IMR-90 (cell line): ENCODE data around the gene SLIT3. TPM values are rescaled to one million over a fixed set of nuclear protein-coding genes. Genes with fewer than 3 reads are reported as not detected.

Source experiments
- ATAC-seq: fragments of 200-7000 bp; cut with Tn5 transposase; 2 replicates; pipeline ENCODE4 v1.9.1; 2020; ENCODE audit warnings: low read depth, mild to moderate bottlenecking, moderate library complexity
- BruUV-seq: library from RNA; stranded (reverse); fragments of 400-500 nt; replicated peaks from 2 replicates; lab custom pipeline; 2021; lab: Mats Ljungman, UMichigan
- CTCF ChIA-PET: fragments of 300-600 bp; formaldehyde crosslinking; extraction: SDS; loops from one replicate; lab custom pipeline; 2021; ENCODE audit warnings: antibody characterized with exemption; lab: Yijun Ruan, JAX
- POLR2A ChIA-PET: fragments of 300-600 bp; sonication (Branson Sonifier 250); formaldehyde crosslinking; loops from one replicate; lab custom pipeline; 2022; ENCODE audit warnings: antibody characterized with exemption; ENCODE audit not compliant: unreplicated experiment; lab: Charles Lee
- DNase-seq: peaks from one replicate; pipeline ENCODE4 v3.0.0; 2013
- H2AFZ ChIP-seq: replicated peaks from 2 replicates; pipeline ENCODE3; 2013; ENCODE audit warnings: low read length, mild to moderate bottlenecking; ENCODE audit not compliant: poor library complexity
- H2AK5ac ChIP-seq: 2 replicates; pipeline ENCODE4 v1.6.1; 2013; ENCODE audit warnings: low read depth, low read length, inconsistent platforms
- H2AK9ac ChIP-seq: replicated peaks from 2 replicates; pipeline ENCODE3; 2013; ENCODE audit warnings: mild to moderate bottlenecking, low read depth, low read length, moderate library complexity; ENCODE audit not compliant: poor library complexity
- H2BK120ac ChIP-seq: 2 replicates; pipeline ENCODE4 v1.6.1; 2013; ENCODE audit warnings: low read depth, low read length, inconsistent platforms
- H2BK15ac ChIP-seq: 3 replicates; pipeline ENCODE4 v1.6.1; 2013; ENCODE audit warnings: low read depth, low read length, inconsistent platforms
- H2BK20ac ChIP-seq: 2 replicates; pipeline ENCODE4 v1.6.1; 2013; ENCODE audit warnings: low read depth, mild to moderate bottlenecking, inconsistent platforms, low read length, moderate library complexity
- H2BK5ac ChIP-seq: 2 replicates; pipeline ENCODE4 v1.6.1; 2013; ENCODE audit warnings: mild to moderate bottlenecking, low read depth, low read length, inconsistent platforms; ENCODE audit not compliant: poor library complexity, severe bottlenecking
- H3K14ac ChIP-seq: replicated peaks from 2 replicates; pipeline ENCODE4 v1.6.1; 2013; ENCODE audit warnings: low read depth, low read length, inconsistent platforms
- H3K18ac ChIP-seq: 2 replicates; pipeline ENCODE4 v1.6.1; 2013; ENCODE audit warnings: low read depth, low read length, control low read depth
- H3K23ac ChIP-seq: 2 replicates; pipeline ENCODE4 v1.6.1; 2013; ENCODE audit warnings: low read depth, low read length, inconsistent platforms
- H3K27ac ChIP-seq: 2 replicates; pipeline ENCODE4 v1.5.1; 2013; ENCODE audit warnings: mild to moderate bottlenecking, control low read depth, low read length; ENCODE audit not compliant: insufficient read depth
- H3K27me3 ChIP-seq: 2 replicates; pipeline ENCODE4 v1.6.1; 2013; ENCODE audit warnings: low read length; ENCODE audit not compliant: control insufficient read depth, insufficient read depth
- H3K36me3 ChIP-seq: 2 replicates; pipeline ENCODE4 v1.6.1; 2013; ENCODE audit warnings: low read length, mixed read lengths; ENCODE audit not compliant: control insufficient read depth, insufficient read depth
- H3K4ac ChIP-seq: 2 replicates; pipeline ENCODE4 v1.6.1; 2013; ENCODE audit warnings: low read depth, low read length, inconsistent platforms
- H3K4me1 ChIP-seq: 2 replicates; pipeline ENCODE4 v1.6.1; 2013; ENCODE audit warnings: low read length, mixed read lengths; ENCODE audit not compliant: control insufficient read depth, insufficient read depth
- H3K4me2 ChIP-seq: 2 replicates; pipeline ENCODE4 v1.6.1; 2013; ENCODE audit warnings: low read depth, mild to moderate bottlenecking, control low read depth, low read length, moderate library complexity
- H3K4me3 ChIP-seq: 2 replicates; pipeline ENCODE4 v1.5.1; 2013; ENCODE audit warnings: low read depth, mild to moderate bottlenecking, control low read depth, low read length, moderate library complexity; ENCODE audit not compliant: insufficient read depth
- H3K56ac ChIP-seq: 2 replicates; pipeline ENCODE4 v1.6.1; 2013; ENCODE audit warnings: low read length, inconsistent platforms; ENCODE audit not compliant: insufficient read depth; ENCODE audit errors: extremely low read depth
- H3K79me1 ChIP-seq, 2 experiments: 2 replicates each; pipeline ENCODE4 v1.6.1; 2013; ENCODE audit warnings: low read length in 2 of 2, inconsistent platforms in 1 of 2, low read depth in 1 of 2
- H3K9ac ChIP-seq: 2 replicates; pipeline ENCODE4 v1.6.1; 2013; ENCODE audit warnings: low read depth, low read length, control low read depth
- H3K9me1 ChIP-seq: 2 replicates; pipeline ENCODE4 v1.6.1; 2013; ENCODE audit warnings: low read length, inconsistent platforms; ENCODE audit not compliant: insufficient read depth
- H3K9me3 ChIP-seq: 2 replicates; pipeline ENCODE4 v1.6.1; 2013; ENCODE audit warnings: low read length; ENCODE audit not compliant: control insufficient read depth, insufficient read depth
- H4K20me1 ChIP-seq: 2 replicates; pipeline ENCODE4 v1.6.1; 2013; ENCODE audit warnings: low read length, inconsistent platforms; ENCODE audit not compliant: insufficient read depth
- H4K5ac ChIP-seq: 2 replicates; pipeline ENCODE4 v1.6.1; 2013; ENCODE audit warnings: mild to moderate bottlenecking, low read depth, low read length, control low read depth
- H4K8ac ChIP-seq, 2 experiments: 2 replicates each; pipeline ENCODE4 v1.6.1; 2013; ENCODE audit warnings: low read depth in 2 of 2, low read length in 2 of 2, control low read depth in 1 of 2, inconsistent platforms in 1 of 2
- H4K91ac ChIP-seq: 2 replicates; pipeline ENCODE4 v1.6.1; 2013; ENCODE audit warnings: low read depth, low read length, inconsistent platforms; ENCODE audit not compliant: insufficient read depth
- BHLHE40 ChIP-seq: fragments of 150-350 bp; IDR thresholded peaks from 2 replicates; pipeline ENCODE4 v1.6.1; 2016; ENCODE audit warnings: mild to moderate bottlenecking, low read depth, low read length
- CEBPB ChIP-seq: IDR thresholded peaks from 2 replicates; pipeline ENCODE4 v1.6.1; 2012; ENCODE audit warnings: low read depth, low read length, improper control_type of control experiment
- CHD1 ChIP-seq: IDR thresholded peaks from 2 replicates; pipeline ENCODE4 v1.6.1; 2012; ENCODE audit warnings: low read depth, low read length, improper control_type of control experiment
- CTCF ChIP-seq: conservative IDR thresholded peaks from 2 replicates; pipeline ENCODE4 v1.5.1; 2012; ENCODE audit warnings: mild to moderate bottlenecking, low read depth, low read length, improper control_type of control experiment
- ELK1 ChIP-seq: fragments of 150-350 bp; IDR thresholded peaks from 2 replicates; pipeline ENCODE4 v1.6.1; 2016; ENCODE audit warnings: low read depth, mild to moderate bottlenecking, low read length, moderate library complexity, borderline replicate concordance
- FOS ChIP-seq: fragments of 150-350 bp; IDR thresholded peaks from 2 replicates; pipeline ENCODE4 v1.6.1; 2016; ENCODE audit warnings: low read depth, low read length
- MAFK ChIP-seq: IDR thresholded peaks from 2 replicates; pipeline ENCODE4 v1.6.1; 2012; ENCODE audit warnings: low read depth, low read length, improper control_type of control experiment
- MAZ ChIP-seq: IDR thresholded peaks from 2 replicates; pipeline ENCODE4 v1.6.1; 2012; ENCODE audit warnings: low read depth, mild to moderate bottlenecking, low read length, improper control_type of control experiment, moderate library complexity, borderline replicate concordance
- MXI1 ChIP-seq: IDR thresholded peaks from 2 replicates; pipeline ENCODE4 v1.6.1; 2012; ENCODE audit warnings: low read depth, mild to moderate bottlenecking, low read length, moderate library complexity, borderline replicate concordance
- NFE2L2 ChIP-seq: fragments of 150-350 bp; IDR thresholded peaks from 2 replicates; pipeline ENCODE4 v1.6.1; 2016; ENCODE audit warnings: low read depth, mild to moderate bottlenecking, low read length
- POLR2A ChIP-seq: IDR thresholded peaks from 2 replicates; pipeline ENCODE4 v1.6.1; 2012; ENCODE audit warnings: mild to moderate bottlenecking, low read depth, low read length
- RAD21 ChIP-seq: IDR thresholded peaks from 2 replicates; pipeline ENCODE4 v1.6.1; 2012; ENCODE audit warnings: low read length, improper control_type of control experiment
- RCOR1 ChIP-seq: IDR thresholded peaks from 2 replicates; pipeline ENCODE4 v1.6.1; 2012; ENCODE audit warnings: mild to moderate bottlenecking, low read length, improper control_type of control experiment; ENCODE audit not compliant: insufficient replicate concordance
- RFX5 ChIP-seq: IDR thresholded peaks from 2 replicates; pipeline ENCODE4 v1.8.0; 2012; ENCODE audit warnings: low read depth, mild to moderate bottlenecking, low read length, moderate library complexity
- SMC3 ChIP-seq: fragments of 150-350 bp; IDR thresholded peaks from 2 replicates; pipeline ENCODE4 v1.6.1; 2016; ENCODE audit warnings: low read depth, mild to moderate bottlenecking, antibody characterized with exemption, low read length, moderate library complexity
- USF2 ChIP-seq: fragments of 150-350 bp; IDR thresholded peaks from 2 replicates; pipeline ENCODE4 v1.6.1; 2017; ENCODE audit warnings: mild to moderate bottlenecking, antibody characterized with exemption, low read length, low read depth
- WGBS, 2 experiments: methylation state at CpG; one replicate each; pipeline versions ENCODE4 v1.1.5 to v1.1.7; 2013; ENCODE audit warnings: missing lambda C conversion rate in 2 of 2; ENCODE audit not compliant: insufficient read length in 1 of 2; ENCODE audit errors: extremely low coverage in 2 of 2; 5-methylcytosine and 5-hydroxymethylcytosine counted together
- dilution Hi-C: fragments of 300-500 bp; cut with HindIII; formaldehyde crosslinking; loops from one replicate; pipeline ENCODE4 v1.14.3; 2018; ENCODE audit warnings: low sequenced_read_pairs; ENCODE audit not compliant: unreplicated experiment
- in situ Hi-C: fragments of 300-500 bp; cut with MboI; formaldehyde crosslinking; loops from 3 replicates; pipeline ENCODE4 v1.14.3; 2019; ENCODE audit warnings: low sequenced_read_pairs, inconsistent platforms, mixed read lengths
- intact Hi-C: fragments of 100-400 bp; cut with micrococcal nuclease; formaldehyde crosslinking; loops from 2 replicates; pipeline ENCODE4 v1.10.0; 2022
- polyA plus RNA-seq, 3 experiments: library from polyadenylated mRNA; depleted of rRNA; stranded (reverse); fragments of >200 nt; gene quantifications; 2 replicates each; pipeline ENCODE4 v1.2.3, GENCODE V29; 2012; ENCODE audit warnings: low replicate concordance in 1 of 3
- total RNA-seq: library from RNA; depleted of rRNA; stranded (reverse); fragments of >200 nt; gene quantifications from 2 replicates; pipeline ENCODE4 v1.2.3, GENCODE V29; 2012

The SLIT3 gene
- total and polyA plus RNA-seq, 2 of the 4 experiments (the other 2 are of a cell fraction), result 0.18 to 0.50 TPM

GRCh38 chr5:169103586-169104181 lies 197.3 kb downstream of the SLIT3 start:
- WGBS, 2 experiments, result 33% methylated on average over 4 of the region's 11 CpGs; no CpG with 5 or more reads in 1 of the 2 experiments
- in situ Hi-C loops (no loop called here), dilution Hi-C loops (no loop called here), intact Hi-C loops (no loop called here)
- H3K79me1 ChIP-seq, result no peaks in the 10 kb centered on the region
- ATAC-seq, result no peak
- no peak overlapping the region for H2BK5ac ChIP-seq
- H3K9me1 ChIP-seq, result no peaks in the 10 kb centered on the region
- no peaks in the 10 kb centered on the region for H3K4me1 ChIP-seq
- no peaks in the 10 kb centered on the region for H3K36me3 ChIP-seq
- no peak overlapping the region for H3K9ac ChIP-seq
- TF ChIP-seq NFE2L2 (no peak), SMC3 (no peak), MXI1 (no peak), RCOR1 (no peak), BHLHE40 (no peak), CTCF (no peak), RFX5 (no peak), FOS (no peak), MAFK (no peak), POLR2A (no peak), ELK1 (no peak), RAD21 (no peak), USF2 (no peak), MAZ (no peak), CEBPB (no peak), CHD1 (no peak)
- H4K8ac ChIP-seq, result no peak overlapping the region
- no TSS peak for BruUV-seq
- no peak overlapping the region for H3K23ac ChIP-seq
- no peak overlapping the region for H3K4ac ChIP-seq
- POLR2A ChIA-PET, result no interaction called here
- H2AK9ac ChIP-seq, result no peak overlapping the region
- no peak overlapping the region for H2AK5ac ChIP-seq
- peaks cover 4% of the 10 kb centered on the region; the same call in 1 of the 2 replicates for H3K9me3 ChIP-seq
- H4K91ac ChIP-seq, result no peak overlapping the region
- no peak overlapping the region for H2BK20ac ChIP-seq
- no peak for DNase-seq
- no peak overlapping the region for H4K5ac ChIP-seq
- H4K20me1 ChIP-seq, result no peaks in the 10 kb centered on the region
- H2AFZ ChIP-seq, result no peak overlapping the region
- no peaks in the 10 kb centered on the region for H3K27me3 ChIP-seq
- H3K56ac ChIP-seq, result no peak overlapping the region
- no peak overlapping the region for H3K4me2 ChIP-seq
- no peak overlapping the region for H3K4me3 ChIP-seq
- no peak overlapping the region for H2BK15ac ChIP-seq
- no peak overlapping the region for H3K14ac ChIP-seq
- no peak overlapping the region for H3K18ac ChIP-seq
- CTCF ChIA-PET, result no interaction called here
- H3K27ac ChIP-seq, result no peak overlapping the region
- H2BK120ac ChIP-seq, result no peak overlapping the region
